Naive B cell (primary cell): ENCODE results near the gene KIAA0408. TPM values are rescaled to one million over a fixed set of nuclear protein-coding genes. Genes with fewer than 3 reads are reported as not detected.

Source experiments
- ATAC-seq, 2 donors: fragments of 150-1000 bp; cut with Tn5 transposase; 2 replicates each; pipeline ENCODE4 v1.10.0; 2021; ENCODE audit warnings: low read depth in 2 of 2, mild to moderate bottlenecking in 2 of 2, moderate library complexity in 2 of 2
- DNase-seq: peaks from one replicate; pipeline ENCODE4 v3.0.0; 2022
- H3K27ac Mint-ChIP-seq, 6 donors: one replicate each; pipeline ENCODE4 v1.8.0; 2020 to 2022; ENCODE audit warnings: mild to moderate bottlenecking in 6 of 6, mixed read lengths in 6 of 6, moderate library complexity in 5 of 6, inconsistent platforms in 2 of 6
- H3K27me3 Mint-ChIP-seq, 3 donors: one replicate each; pipeline ENCODE4 v1.8.0; 2021 to 2022; ENCODE audit warnings: mixed read lengths in 3 of 3, mild to moderate bottlenecking in 1 of 3
- H3K36me3 Mint-ChIP-seq, 2 donors: one replicate each; pipeline ENCODE4 v1.8.0; 2020 to 2022; ENCODE audit warnings: mixed read lengths in 2 of 2, inconsistent platforms in 1 of 2, mild to moderate bottlenecking in 1 of 2
- H3K4me1 Mint-ChIP-seq, 3 donors: one replicate each; pipeline ENCODE4 v1.8.0; 2020 to 2022; ENCODE audit warnings: mixed read lengths in 3 of 3, inconsistent platforms in 1 of 3, mild to moderate bottlenecking in 1 of 3, moderate library complexity in 1 of 3
- H3K4me3 Mint-ChIP-seq, 8 donors: one replicate each; pipeline ENCODE4 v1.8.0; 2020 to 2022; ENCODE audit warnings: mild to moderate bottlenecking in 8 of 8, mixed read lengths in 8 of 8, moderate library complexity in 8 of 8, inconsistent platforms in 2 of 8
- H3K9me3 Mint-ChIP-seq, 7 donors: one replicate each; pipeline ENCODE4 v1.8.0; 2020 to 2022; ENCODE audit warnings: mixed read lengths in 7 of 7, mild to moderate bottlenecking in 5 of 7, inconsistent platforms in 2 of 7, moderate library complexity in 1 of 7
- polyA plus RNA-seq, 6 donors: library from polyadenylated mRNA; unstranded; fragments of 300-500 nt; fragmentation: Illumina TruSeq; gene quantifications; one replicate each; pipeline ENCODE4 v1.2.3, GENCODE V29; 2021; ENCODE audit warnings: low read depth in 6 of 6

KIAA0408 gene
- not detected for polyA plus RNA-seq

GRCh38 chr6:127459231-127459641, at the start of gene KIAA0408:
Gene KIAA0408, minus strand, starts transcription at chr6:127459389. Its CDS starts 5,408 bp downstream, at chr6:127453981.
- DNase-seq = no peak
- no peaks in the 10 kb centered on the region for H3K27me3 Mint-ChIP-seq
- H3K4me3 Mint-ChIP-seq = no peak within 1 kb of the TSS
- no peak within 1 kb of the TSS for H3K27ac Mint-ChIP-seq
- no peak for ATAC-seq
- no peaks in the 10 kb centered on the region for H3K4me1 Mint-ChIP-seq
- no peaks in the 10 kb centered on the region for H3K36me3 Mint-ChIP-seq
- H3K9me3 Mint-ChIP-seq = no peaks in the 10 kb centered on the region

- no peak overlapping the region for H3K27ac Mint-ChIP-seq
- no peak overlapping the region for H3K4me3 Mint-ChIP-seq
- no peaks in the 10 kb centered on the region for H3K36me3 Mint-ChIP-seq
- ATAC-seq (no peak), DNase-seq (no peak)
- peaks cover 0 to 3% (median 0%) of the 10 kb centered on the region in 7 donors for H3K9me3 Mint-ChIP-seq
- H3K4me1 Mint-ChIP-seq = no peaks in the 10 kb centered on the region
- peaks cover 6 to 15% (median 7%) of the 10 kb centered on the region in 3 donors for H3K27me3 Mint-ChIP-seq
Observed at GRCh38 chr6:127506894-127507293, 47.7 kb upstream of the KIAA0408 start.

- H3K4me1 Mint-ChIP-seq = no peaks in the 10 kb centered on the region
- ATAC-seq (no peak), DNase-seq (no peak)
- no peak overlapping the region for H3K4me3 Mint-ChIP-seq
- H3K27me3 Mint-ChIP-seq = peaks cover 6 to 7% (median 6%) of the 10 kb centered on the region in 3 donors
- H3K9me3 Mint-ChIP-seq = no peaks in the 10 kb centered on the region
- H3K27ac Mint-ChIP-seq = no peak overlapping the region
- no peaks in the 10 kb centered on the region for H3K36me3 Mint-ChIP-seq
Observed at GRCh38 chr6:127503022-127503421, 43.8 kb upstream of the KIAA0408 start.

GRCh38 chr6:127497410-127497809, 38.2 kb upstream of the KIAA0408 start:
- Mint-ChIP-seq H3K4me3 (no peak overlapping the region), H3K36me3 (no peaks in the 10 kb centered on the region), H3K27ac (no peak overlapping the region), H3K4me1 (no peaks in the 10 kb centered on the region), H3K27me3 (peaks cover 0 to 6% (median 5%) of the 10 kb centered on the region in 3 donors), H3K9me3 (no peaks in the 10 kb centered on the region)
- ATAC-seq (no peak), DNase-seq (no peak)

- peaks cover 0 to 2% (median 0%) of the 10 kb centered on the region in 7 donors for H3K9me3 Mint-ChIP-seq
- H3K27me3 Mint-ChIP-seq = peaks cover 0 to 6% (median 5%) of the 10 kb centered on the region in 3 donors
- ATAC-seq (no peak), DNase-seq (no peak)
- no peak overlapping the region for H3K27ac Mint-ChIP-seq
- H3K4me3 Mint-ChIP-seq = no peak overlapping the region
- no peaks in the 10 kb centered on the region for H3K4me1 Mint-ChIP-seq
- peaks cover 0 to 4% of the 10 kb centered on the region in 2 donors for H3K36me3 Mint-ChIP-seq
Observed at GRCh38 chr6:127496471-127496870, 37.3 kb upstream of the KIAA0408 start.

- no peak overlapping the region for H3K4me3 Mint-ChIP-seq
- peaks cover 0 to 5% (median 5%) of the 10 kb centered on the region in 3 donors for H3K27me3 Mint-ChIP-seq
- no peak for DNase-seq
- peaks cover 0 to 4% of the 10 kb centered on the region in 2 donors for H3K36me3 Mint-ChIP-seq
- no peaks in the 10 kb centered on the region for H3K4me1 Mint-ChIP-seq
- peaks cover 0 to 6% (median under 1%) of the 10 kb centered on the region in 7 donors for H3K9me3 Mint-ChIP-seq
- ATAC-seq = no peak
- no peak overlapping the region for H3K27ac Mint-ChIP-seq
Observed at GRCh38 chr6:127494240-127494767, 35.1 kb upstream of the KIAA0408 start.

GRCh38 chr6:127489248-127489647, 30.1 kb upstream of the KIAA0408 start:
- no peak for DNase-seq
- H3K9me3 Mint-ChIP-seq = peaks cover 0 to 6% (median 2%) of the 10 kb centered on the region in 7 donors
- peaks cover 0 to 4% of the 10 kb centered on the region in 2 donors for H3K36me3 Mint-ChIP-seq
- H3K4me3 Mint-ChIP-seq = no peak overlapping the region
- no peak overlapping the region for H3K27ac Mint-ChIP-seq
- peaks cover 0 to 8% (median 6%) of the 10 kb centered on the region in 3 donors for H3K27me3 Mint-ChIP-seq
- no peak for ATAC-seq
- H3K4me1 Mint-ChIP-seq = peaks cover 4 to 8% (median 4%) of the 10 kb centered on the region in 3 donors

- H3K4me3 Mint-ChIP-seq = no peak overlapping the region
- H3K27ac Mint-ChIP-seq = no peak overlapping the region
- peaks cover 0 to 3% of the 10 kb centered on the region in 2 donors for H3K36me3 Mint-ChIP-seq
- DNase-seq (no peak), ATAC-seq (no peak)
- H3K4me1 Mint-ChIP-seq = peaks cover 13 to 17% (median 14%) of the 10 kb centered on the region in 3 donors
- H3K27me3 Mint-ChIP-seq = peaks cover 0 to 8% (median 6%) of the 10 kb centered on the region in 3 donors
- peaks cover 0 to 6% (median 2%) of the 10 kb centered on the region in 7 donors for H3K9me3 Mint-ChIP-seq
Observed at GRCh38 chr6:127486934-127487333, 27.7 kb upstream of the KIAA0408 start.

GRCh38 chr6:127484212-127484863, 25.1 kb upstream of the KIAA0408 start:
- DNase-seq (no peak), ATAC-seq (peak; percentile 61 to 76)
- Mint-ChIP-seq H3K27ac (peak overlapping the region in 2 of 6 donors; percentile 14 to 21), H3K4me3 (peak overlapping the region in 6 of 8 donors; percentile 9 to 45 (median 38)), H3K27me3 (peaks cover 4 to 8% (median 6%) of the 10 kb centered on the region in 3 donors), H3K36me3 (no peaks in the 10 kb centered on the region), H3K4me1 (peaks cover 13 to 17% (median 14%) of the 10 kb centered on the region in 3 donors), H3K9me3 (peaks cover 0 to 2% (median 0%) of the 10 kb centered on the region in 7 donors)

GRCh38 chr6:127483399-127484055, 24.3 kb upstream of the KIAA0408 start:
- Mint-ChIP-seq H3K27me3 (peaks cover 4 to 8% (median 7%) of the 10 kb centered on the region in 3 donors), H3K36me3 (no peaks in the 10 kb centered on the region), H3K27ac (peak overlapping the region in 2 of 6 donors; percentile 6 to 21), H3K4me3 (peak overlapping the region in 5 of 8 donors; percentile 17 to 45 (median 41)), H3K4me1 (peaks cover 13 to 17% (median 14%) of the 10 kb centered on the region in 3 donors), H3K9me3 (peaks cover 0 to 2% (median 0%) of the 10 kb centered on the region in 7 donors)
- no peak for ATAC-seq
- no peak for DNase-seq

- no peak overlapping the region for H3K4me3 Mint-ChIP-seq
- ATAC-seq = no peak
- H3K27me3 Mint-ChIP-seq = peaks cover 9 to 18% (median 9%) of the 10 kb centered on the region in 3 donors
- no peak for DNase-seq
- peaks cover 5 to 9% of the 10 kb centered on the region in 2 donors for H3K36me3 Mint-ChIP-seq
- no peak overlapping the region for H3K27ac Mint-ChIP-seq
- H3K4me1 Mint-ChIP-seq = peaks cover 13 to 17% (median 14%) of the 10 kb centered on the region in 3 donors
- H3K9me3 Mint-ChIP-seq = peaks cover 0 to 2% (median 0%) of the 10 kb centered on the region in 7 donors
Observed at GRCh38 chr6:127482325-127482724, 23.1 kb upstream of the KIAA0408 start.

- ATAC-seq (no peak), DNase-seq (no peak)
- no peak overlapping the region for H3K4me3 Mint-ChIP-seq
- H3K27me3 Mint-ChIP-seq = peaks cover 9 to 18% (median 9%) of the 10 kb centered on the region in 3 donors
- peaks cover 5 to 9% of the 10 kb centered on the region in 2 donors for H3K36me3 Mint-ChIP-seq
- H3K27ac Mint-ChIP-seq = no peak overlapping the region
- H3K9me3 Mint-ChIP-seq = peaks cover 0 to 2% (median 0%) of the 10 kb centered on the region in 7 donors
- peaks cover 13 to 17% (median 14%) of the 10 kb centered on the region in 3 donors for H3K4me1 Mint-ChIP-seq
Observed at GRCh38 chr6:127481628-127482027, 22.4 kb upstream of the KIAA0408 start.

- H3K27me3 Mint-ChIP-seq = peaks cover 9 to 21% (median 9%) of the 10 kb centered on the region in 3 donors
- H3K4me1 Mint-ChIP-seq = peaks cover 13 to 17% (median 14%) of the 10 kb centered on the region in 3 donors
- no peak for ATAC-seq
- H3K27ac Mint-ChIP-seq = no peak overlapping the region
- peaks cover 0 to 4% (median 0%) of the 10 kb centered on the region in 7 donors for H3K9me3 Mint-ChIP-seq
- H3K4me3 Mint-ChIP-seq = no peak overlapping the region
- H3K36me3 Mint-ChIP-seq = peaks cover 7 to 11% of the 10 kb centered on the region in 2 donors
- no peak for DNase-seq
Observed at GRCh38 chr6:127481111-127481510, 21.9 kb upstream of the KIAA0408 start.
